KMS-11 (cell line): ENCODE data around the gene SEMA6D.

ENCODE experiments used
- H2AFZ ChIP-seq: fragments of 200-600 bp; sonication (generic); 2 replicates; pipeline ENCODE4 v1.6.1; 2016; ENCODE audit warnings: antibody characterized with exemption, mixed run types, low read depth
- H3K27ac ChIP-seq: fragments of 200-600 bp; sonication (generic); 2 replicates; pipeline ENCODE4 v1.6.1; 2016; ENCODE audit warnings: mild to moderate bottlenecking, mixed run types
- H3K27me3 ChIP-seq: fragments of 200-600 bp; sonication (generic); 2 replicates; pipeline ENCODE4 v1.6.1; 2017; ENCODE audit warnings: mild to moderate bottlenecking, low read depth, mixed run types, moderate library complexity; ENCODE audit not compliant: insufficient read depth
- H3K36me3 ChIP-seq: fragments of 200-600 bp; sonication (generic); 2 replicates; pipeline ENCODE4 v1.6.1; 2017; ENCODE audit warnings: mild to moderate bottlenecking, mixed run types; ENCODE audit not compliant: insufficient read depth
- H3K4me1 ChIP-seq: fragments of 200-600 bp; sonication (generic); 2 replicates; pipeline ENCODE4 v1.6.1; 2016; ENCODE audit warnings: mild to moderate bottlenecking, low read depth, mixed run types; ENCODE audit not compliant: poor library complexity, severe bottlenecking
- H3K4me2 ChIP-seq: fragments of 200-600 bp; sonication (generic); 2 replicates; pipeline ENCODE4 v1.7.0; 2016; ENCODE audit warnings: mild to moderate bottlenecking, mixed run types
- H3K4me3 ChIP-seq: fragments of 200-600 bp; sonication (generic); IDR thresholded peaks from 2 replicates; pipeline ENCODE4 v1.6.1; 2017; ENCODE audit warnings: low read depth, low read length, mixed read lengths; ENCODE audit not compliant: insufficient read depth
- H3K79me2 ChIP-seq: fragments of 200-600 bp; sonication (generic); 2 replicates; pipeline ENCODE4 v1.6.1; 2016; ENCODE audit warnings: low read depth, mixed run types; ENCODE audit not compliant: insufficient read depth
- H3K9ac ChIP-seq: fragments of 200-600 bp; sonication (generic); 2 replicates; pipeline ENCODE4 v1.6.1; 2016; ENCODE audit warnings: mild to moderate bottlenecking, mixed run types
- H4K20me1 ChIP-seq: fragments of 200-600 bp; sonication (generic); 2 replicates; pipeline ENCODE4 v1.6.1; 2016; ENCODE audit warnings: mild to moderate bottlenecking, mixed run types; ENCODE audit not compliant: insufficient read depth
- CTCF ChIP-seq: fragments of 200-600 bp; sonication (generic); conservative IDR thresholded peaks from 2 replicates; pipeline ENCODE4 v1.6.1; 2017; ENCODE audit warnings: low read depth, mild to moderate bottlenecking, antibody characterized with exemption, low read length, moderate library complexity, mixed read lengths

SEMA6D gene

GRCh38 chr15:47718497-47719437, 1.5 kb downstream of the SEMA6D start:
- Histone ChIP-seq H3K4me3 (no peak overlapping the region), H3K36me3 (no peaks in the 10 kb centered on the region), H3K79me2 (no peaks in the 10 kb centered on the region), H4K20me1 (no peaks in the 10 kb centered on the region), H3K27ac (no peak overlapping the region), H3K4me2 (no peak overlapping the region), H3K4me1 (peaks cover 10% of the 10 kb centered on the region), H3K27me3 (no peaks in the 10 kb centered on the region), H3K9ac (no peak overlapping the region), H2AFZ (no peak overlapping the region)
- TF ChIP-seq CTCF: no peak

- Histone ChIP-seq H4K20me1 (no peaks in the 10 kb centered on the region), H3K36me3 (no peaks in the 10 kb centered on the region), H3K27ac (no peak overlapping the region), H3K27me3 (no peaks in the 10 kb centered on the region), H2AFZ (no peak overlapping the region), H3K79me2 (no peaks in the 10 kb centered on the region), H3K4me1 (peaks cover 10% of the 10 kb centered on the region), H3K9ac (no peak overlapping the region), H3K4me2 (no peak overlapping the region), H3K4me3 (no peak overlapping the region)
- no peak for TF ChIP-seq CTCF
Measured at GRCh38 chr15:47719730-47720129, 2.4 kb downstream of the SEMA6D start.

- TF ChIP-seq CTCF: no peak
- H3K27ac ChIP-seq: no peak overlapping the region
- H3K4me3 ChIP-seq: no peak overlapping the region
- H3K4me1 ChIP-seq: peaks cover 10% of the 10 kb centered on the region
- no peaks in the 10 kb centered on the region for H3K36me3 ChIP-seq
- no peaks in the 10 kb centered on the region for H3K27me3 ChIP-seq
- H2AFZ ChIP-seq: no peak overlapping the region
- no peaks in the 10 kb centered on the region for H4K20me1 ChIP-seq
- H3K79me2 ChIP-seq: no peaks in the 10 kb centered on the region
- no peak overlapping the region for H3K9ac ChIP-seq
- H3K4me2 ChIP-seq: no peak overlapping the region
Measured at GRCh38 chr15:47720555-47720954, 3.2 kb downstream of the SEMA6D start.

- no peak overlapping the region for H3K4me3 ChIP-seq
- H3K9ac ChIP-seq: no peak overlapping the region
- no peak overlapping the region for H3K27ac ChIP-seq
- H4K20me1 ChIP-seq: no peaks in the 10 kb centered on the region
- H2AFZ ChIP-seq: no peak overlapping the region
- H3K27me3 ChIP-seq: no peaks in the 10 kb centered on the region
- TF ChIP-seq CTCF: no peak
- H3K79me2 ChIP-seq: no peaks in the 10 kb centered on the region
- no peak overlapping the region for H3K4me2 ChIP-seq
- no peaks in the 10 kb centered on the region for H3K36me3 ChIP-seq
- H3K4me1 ChIP-seq: peaks cover 10% of the 10 kb centered on the region
Measured at GRCh38 chr15:47721676-47722075, 4.4 kb downstream of the SEMA6D start.
